AG09309 (cell line): ENCODE measurements around the gene PARD3.

Experiments
- DNase-seq: peaks from one replicate; pipeline ENCODE4 v3.0.0-alpha.2; 2010; ENCODE audit warnings: low read depth
- H3K4me3 ChIP-seq: 2 replicates; pipeline ENCODE4 v1.5.1; 2011; ENCODE audit warnings: mild to moderate bottlenecking, low read depth, low read length, moderate library complexity; ENCODE audit not compliant: control insufficient read depth
- CTCF ChIP-seq: IDR thresholded peaks from 2 replicates; pipeline ENCODE4 v1.5.1; 2011; ENCODE audit warnings: mild to moderate bottlenecking, low read depth, low read length, inconsistent platforms; ENCODE audit not compliant: insufficient read depth, control insufficient read depth; ENCODE audit errors: missing control alignments

Gene PARD3

GRCh38 chr10:34474009-34474376, 341.1 kb downstream of the PARD3 start:
- no peak overlapping the region for H3K4me3 ChIP-seq
- no peak for TF ChIP-seq CTCF
- no peak for DNase-seq

GRCh38 chr10:34473174-34474008, 341.7 kb downstream of the PARD3 start:
- TF ChIP-seq CTCF: no peak
- no peak for DNase-seq
- no peak overlapping the region for H3K4me3 ChIP-seq

GRCh38 chr10:34470307-34470706, 344.8 kb downstream of the PARD3 start:
- no peak for DNase-seq
- TF ChIP-seq CTCF: no peak
- no peak overlapping the region for H3K4me3 ChIP-seq

GRCh38 chr10:34469446-34469845, 345.6 kb downstream of the PARD3 start:
- TF ChIP-seq CTCF: no peak
- DNase-seq: no peak
- no peak overlapping the region for H3K4me3 ChIP-seq

GRCh38 chr10:34467902-34468301, 347.2 kb downstream of the PARD3 start:
- no peak for DNase-seq
- no peak for TF ChIP-seq CTCF
- no peak overlapping the region for H3K4me3 ChIP-seq

- TF ChIP-seq CTCF: no peak
- no peak overlapping the region for H3K4me3 ChIP-seq
- DNase-seq: no peak
Observed at GRCh38 chr10:34467364-34467763, 347.7 kb downstream of the PARD3 start.

- TF ChIP-seq CTCF: no peak
- no peak for DNase-seq
- no peak overlapping the region for H3K4me3 ChIP-seq
Observed at GRCh38 chr10:34465678-34466077, 349.4 kb downstream of the PARD3 start.
